ENCODE results near the gene GREM1. TPM values are rescaled to one million over a fixed set of nuclear protein-coding genes. Genes with fewer than 3 reads are reported as not detected.

The GREM1 gene
- total RNA-seq, 1 donor from 2014 or later: 293 TPM

- no peak for DNase-seq (ENCODE audit: low spot score)
These were observed 23.4 kb upstream of the GREM1 start for GRCh38 chr15:32694222-32694983.

- DNase-seq (ENCODE audit: low spot score): no peak
These were observed 18.9 kb upstream of the GREM1 start for GRCh38 chr15:32698773-32699390.

GRCh38 chr15:32700501-32701150 lies 17.2 kb upstream of the GREM1 start:
- DNase-seq (ENCODE audit: low spot score): no peak

- no peak for DNase-seq (ENCODE audit: low spot score)
These were observed 15.9 kb upstream of the GREM1 start for GRCh38 chr15:32701863-32702262.

- no peak for DNase-seq (ENCODE audit: low spot score)
These were observed 13.3 kb upstream of the GREM1 start for GRCh38 chr15:32704395-32704981.

GRCh38 chr15:32705446-32705845 lies 12.4 kb upstream of the GREM1 start:
- no peak for DNase-seq (ENCODE audit: low spot score)

GRCh38 chr15:32706704-32707103 lies 11.1 kb upstream of the GREM1 start:
- DNase-seq (ENCODE audit: low spot score): no peak

GRCh38 chr15:32707436-32707835 lies 10.4 kb upstream of the GREM1 start:
- no peak for DNase-seq (ENCODE audit: low spot score)

GRCh38 chr15:32709295-32710033 lies 8.3 kb upstream of the GREM1 start:
- DNase-seq (ENCODE audit: low spot score): no peak

GRCh38 chr15:32715276-32715675 lies 2.5 kb upstream of the GREM1 start:
- DNase-seq (ENCODE audit: low spot score): no peak

- no peak for DNase-seq (ENCODE audit: low spot score)
These were observed 1.4 kb upstream of the GREM1 start for GRCh38 chr15:32716216-32716914.

- no peak for DNase-seq (ENCODE audit: low spot score)
These were observed 834 bp upstream of the GREM1 start for GRCh38 chr15:32716915-32717425.

- DNase-seq (ENCODE audit: low spot score): no peak
These were observed 520 bp downstream of the GREM1 start for GRCh38 chr15:32718227-32718820.

GRCh38 chr15:32718821-32719716 lies 1.3 kb downstream of the GREM1 start:
- DNase-seq (ENCODE audit: low spot score): no peak

GRCh38 chr15:32721596-32721995 lies 3.8 kb downstream of the GREM1 start:
- DNase-seq (ENCODE audit: low spot score): no peak

- no peak for DNase-seq (ENCODE audit: low spot score)
These were observed 4.3 kb downstream of the GREM1 start for GRCh38 chr15:32722136-32722535.

GRCh38 chr15:32723171-32723948 lies 5.6 kb downstream of the GREM1 start:
- DNase-seq (ENCODE audit: low spot score): no peak

- no peak for DNase-seq (ENCODE audit: low spot score)
These were observed 12.0 kb downstream of the GREM1 start for GRCh38 chr15:32729700-32730395.

Measured in mucosa of gallbladder (tissue), 1 donor.